HL-60/S4 treated with phorbol 12-myristate 13-acetate at 8.2 ng/mL for 4 days and 3 days (cell line): Measurements from ENCODE around the gene PRDM2.

ENCODE experiments used
- in situ Hi-C: fragments of 300-500 bp; cut with MboI; formaldehyde crosslinking; loops from 2 replicates; pipeline ENCODE4 v1.15.0; 2022; ENCODE audit warnings: low sequenced_read_pairs

Gene PRDM2

GRCh38 chr1:13763222-13763621 lies 63.2 kb downstream of the PRDM2 start:
- in situ Hi-C loops: no loop called here

GRCh38 chr1:13763991-13764390 lies 64.0 kb downstream of the PRDM2 start:
- in situ Hi-C loops: no loop called here

GRCh38 chr1:13764588-13765332 lies 64.8 kb downstream of the PRDM2 start:
- in situ Hi-C loops: no loop called here

GRCh38 chr1:13766592-13767564 lies 66.9 kb downstream of the PRDM2 start:
- in situ Hi-C loops: no loop called here

- in situ Hi-C loops: no loop called here
Observed at GRCh38 chr1:13769212-13769611, 69.2 kb downstream of the PRDM2 start.

GRCh38 chr1:13769830-13770229 lies 69.8 kb downstream of the PRDM2 start:
- in situ Hi-C loops: no loop called here

GRCh38 chr1:13770743-13771142 lies 70.8 kb downstream of the PRDM2 start:
- in situ Hi-C loops: no loop called here

GRCh38 chr1:13771745-13772144 lies 71.8 kb downstream of the PRDM2 start:
- in situ Hi-C loops: no loop called here

GRCh38 chr1:13772271-13772670 lies 72.3 kb downstream of the PRDM2 start:
- in situ Hi-C loops: no loop called here

- in situ Hi-C loops: no loop called here
Observed at GRCh38 chr1:13774121-13774520, 74.1 kb downstream of the PRDM2 start.

GRCh38 chr1:13775459-13775858 lies 75.5 kb downstream of the PRDM2 start:
- in situ Hi-C loops: no loop called here

- in situ Hi-C loops: no loop called here
Observed at GRCh38 chr1:13775916-13776315, 75.9 kb downstream of the PRDM2 start.

GRCh38 chr1:13778431-13778830 lies 78.4 kb downstream of the PRDM2 start:
- in situ Hi-C loops: no loop called here

- in situ Hi-C loops: no loop called here
Observed at GRCh38 chr1:13779930-13780329, 79.9 kb downstream of the PRDM2 start.

- in situ Hi-C loops: no loop called here
Observed at GRCh38 chr1:13780780-13781179, 80.8 kb downstream of the PRDM2 start.

GRCh38 chr1:13781228-13781627 lies 81.2 kb downstream of the PRDM2 start:
- in situ Hi-C loops: no loop called here

GRCh38 chr1:13781907-13782633 lies 82.1 kb downstream of the PRDM2 start:
- in situ Hi-C loops: no loop called here

GRCh38 chr1:13782634-13783360 lies 82.8 kb downstream of the PRDM2 start:
- in situ Hi-C loops: no loop called here

GRCh38 chr1:13783551-13783950 lies 83.6 kb downstream of the PRDM2 start:
- in situ Hi-C loops: no loop called here

GRCh38 chr1:13784971-13785370 lies 85.0 kb downstream of the PRDM2 start:
- in situ Hi-C loops: no loop called here

GRCh38 chr1:13786541-13786940 lies 86.6 kb downstream of the PRDM2 start:
- in situ Hi-C loops: no loop called here
